H1 (cell line): ENCODE data around the gene UMAD1. TPM values are rescaled to one million over a fixed set of nuclear protein-coding genes. Genes with fewer than 3 reads are reported as not detected.
A peak's percentile ranks its signal among the peaks of the same experiment; 100 is the strongest.

Experiments used
- ATF2 ChIP-seq: IDR thresholded peaks from 2 replicates; pipeline ENCODE4 v1.6.1; 2012; ENCODE audit warnings: low read length, inconsistent platforms
- BACH1 ChIP-seq: IDR thresholded peaks from 2 replicates; pipeline ENCODE4 v1.6.1; 2012; ENCODE audit warnings: low read length, improper control_type of control experiment
- CHD2 ChIP-seq: IDR thresholded peaks from 2 replicates; pipeline ENCODE4 v1.6.1; 2012; ENCODE audit warnings: low read length, improper control_type of control experiment
- CREB1 ChIP-seq: IDR thresholded peaks from 2 replicates; pipeline ENCODE4 v1.6.1; 2012; ENCODE audit warnings: inconsistent platforms
- CTCF ChIP-seq, 3 experiments: IDR thresholded peaks; 1 replicate in 2 of 3; 2 replicates in 1 of 3; pipeline versions ENCODE4 v1.5.1 to v1.6.1; 2011; ENCODE audit warnings: low read length in 3 of 3, mild to moderate bottlenecking in 3 of 3, inconsistent platforms in 2 of 3, low read depth in 1 of 3, moderate library complexity in 1 of 3; ENCODE audit not compliant: insufficient read depth in 1 of 3; ENCODE audit errors: control extremely low read depth in 1 of 3
- EGR1 ChIP-seq: IDR thresholded peaks from 2 replicates; pipeline ENCODE4 v1.6.1; 2011; ENCODE audit warnings: low read depth, low read length, borderline replicate concordance
- EP300 ChIP-seq, 2 experiments: IDR thresholded peaks; 1 replicate in 1 of 2; 2 replicates in 1 of 2; pipeline ENCODE4 v1.6.1; 2011 to 2012; ENCODE audit warnings: low read depth in 2 of 2, low read length in 2 of 2, mild to moderate bottlenecking in 2 of 2, borderline replicate concordance in 1 of 2, inconsistent platforms in 1 of 2, moderate library complexity in 1 of 2
- GABPA ChIP-seq: IDR thresholded peaks from 2 replicates; pipeline ENCODE4 v1.6.1; 2011; ENCODE audit warnings: mild to moderate bottlenecking, low read length, moderate library complexity, borderline replicate concordance; ENCODE audit not compliant: insufficient read depth
- JUN ChIP-seq: IDR thresholded peaks from 2 replicates; pipeline ENCODE4 v1.6.1; 2011; ENCODE audit warnings: low read depth, mild to moderate bottlenecking, improper control_type of control experiment, low read length
- JUND ChIP-seq: IDR thresholded peaks from 2 replicates; pipeline ENCODE4 v1.6.1; 2011; ENCODE audit warnings: mild to moderate bottlenecking, improper control_type of control experiment, low read length
- KDM5A ChIP-seq: fragments of 200-600 bp; IDR thresholded peaks from 2 replicates; pipeline ENCODE4 v1.7.1; 2012; ENCODE audit warnings: mild to moderate bottlenecking, low read length, inconsistent platforms, mixed read lengths
- PHF8 ChIP-seq: fragments of 200-600 bp; sonication (generic); conservative IDR thresholded peaks from 2 replicates; pipeline ENCODE4 v1.7.1; 2012; ENCODE audit warnings: low read depth, mild to moderate bottlenecking, inconsistent platforms, low read length, moderate library complexity
- POLR2A ChIP-seq, 2 experiments: IDR thresholded peaks; 1 replicate in 1 of 2; 2 replicates in 1 of 2; pipeline ENCODE4 v1.6.1; 2011; ENCODE audit warnings: low read depth in 2 of 2, low read length in 2 of 2, mild to moderate bottlenecking in 2 of 2; ENCODE audit errors: control extremely low read depth in 1 of 2
- RNF2 ChIP-seq: fragments of 200-900, 300-1000 bp; sonication (generic); IDR thresholded peaks from 2 replicates; pipeline ENCODE4 v1.7.1; 2016; ENCODE audit warnings: borderline replicate concordance, low read depth, mild to moderate bottlenecking, antibody characterized with exemption, low read length; ENCODE audit not compliant: poor library complexity, severe bottlenecking; ENCODE audit errors: missing control alignments
- SAP30 ChIP-seq: fragments of 300-600 bp; sonication (generic); IDR thresholded peaks from 2 replicates; pipeline ENCODE4 v1.7.1; 2012; ENCODE audit warnings: low read length, moderate library complexity, mild to moderate bottlenecking, inconsistent platforms; ENCODE audit not compliant: insufficient read depth, insufficient replicate concordance
- SP1 ChIP-seq: IDR thresholded peaks from 2 replicates; pipeline ENCODE4 v1.6.1; 2011; ENCODE audit warnings: low read depth, low read length
- SUZ12 ChIP-seq: fragments of 200-600 bp; sonication (generic); IDR thresholded peaks from 2 replicates; pipeline ENCODE4 v1.6.1; 2012; ENCODE audit warnings: mild to moderate bottlenecking, inconsistent platforms, low read length, moderate library complexity, mixed read lengths
- polyA plus RNA-seq, 7 experiments: library from polyadenylated mRNA; depleted of rRNA in 3 of 7; stranded (reverse) in 5 of 7; unstranded in 2 of 7; fragments of >200 nt in 5 of 7; fragments of 200-250 nt in 2 of 7; gene quantifications; 1 replicate in 5 of 7; 2 replicates in 1 of 7; 4 replicates in 1 of 7; pipeline versions ENCODE4 v1.2.1 to v1.2.3, GENCODE V29; 2011 to 2013; ENCODE audit warnings: missing spikeins in 2 of 7, mixed read lengths in 2 of 7
- total RNA-seq: library from RNA; stranded (reverse); fragmentation: NEBNext Ultra II Directional; extraction: Animal tissue kit (Norgen Biotek cat#: 25700); gene quantifications from 2 replicates; pipeline ENCODE4 v1.2.1, GENCODE V29; 2021
- TF ChIP-seq, protein P1 (sequence below): IDR thresholded peaks from 2 replicates; pipeline ENCODE4 v1.6.1; 2012; ENCODE audit warnings: inconsistent platforms

The UMAD1 gene
- total and polyA plus RNA-seq, 2 of the 8 experiments (the other 6 are each of a cell fraction or from before 2014, with no cell fraction given), result 10.4 to 12.3 TPM

DNA sequence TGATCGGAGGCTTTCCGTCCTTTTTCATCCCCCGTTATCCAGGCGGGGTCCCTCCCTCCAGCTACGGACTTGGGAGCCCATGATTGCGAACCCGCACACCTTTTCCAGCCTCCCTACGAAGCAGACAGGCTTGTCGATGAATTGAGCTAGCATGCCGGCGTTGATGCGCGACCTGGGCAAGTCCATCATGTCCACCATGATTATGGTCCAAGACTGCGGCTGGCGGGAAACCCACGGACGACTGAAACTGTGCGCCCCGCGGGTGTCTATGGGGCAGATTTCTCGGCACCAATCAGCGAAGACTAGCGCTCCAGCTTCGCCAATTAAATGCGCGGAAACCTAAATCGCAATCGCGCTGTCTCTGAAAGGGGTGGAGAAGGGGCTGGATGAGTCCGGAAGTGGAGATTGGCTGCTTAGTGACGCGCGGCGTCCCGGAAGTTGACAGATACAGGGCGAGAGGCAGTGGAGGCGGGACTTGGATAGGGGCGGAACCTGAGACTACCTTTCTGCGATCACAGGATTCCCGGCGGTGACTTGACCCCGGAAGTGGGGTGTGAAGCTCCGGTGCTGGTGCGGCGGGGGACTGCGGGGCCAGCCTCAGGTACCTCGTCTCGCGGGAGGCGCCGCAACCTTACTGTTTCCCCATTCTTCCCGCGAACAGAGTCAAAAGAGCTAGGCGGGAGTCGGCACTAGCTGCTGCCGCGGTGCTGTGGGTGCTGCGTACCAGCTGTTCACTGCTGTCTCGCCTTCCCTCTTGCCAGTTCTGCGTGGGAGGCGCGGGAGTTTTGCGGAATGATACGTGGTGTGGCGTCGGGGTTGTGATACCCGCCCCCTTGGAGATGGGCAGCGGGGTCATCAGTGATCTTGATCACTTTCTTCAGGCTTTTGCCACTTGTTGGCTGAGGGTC lies at the start of gene UMAD1 (continued):
- TF ChIP-seq SUZ12 (no peak), GABPA (peak; percentile 89), ATF2 (peak; percentile 47; the same call in 1 of the 2 replicates), POLR2A (IDR thresholded peaks at IDR 0.05; ENCODE audit: control extremely low read depth in 1 of 2, low read depth in 2 of 2, low read length in 2 of 2) (peak; percentile 66 to 92), RNF2 (no peak), KDM5A (peak; percentile 65; the same call in 1 of the 2 replicates), BACH1 (peak; percentile 28; the same call in 1 of the 2 replicates), JUN (no peak), CHD2 (peak; percentile 92), EP300 (IDR thresholded peaks at IDR 0.05; ENCODE audit: borderline replicate concordance in 1 of 2, low read depth in 2 of 2, low read length in 2 of 2) (no peak), SP1 (peak; percentile 74), CREB1 (peak; percentile 84), EGR1 (no peak), SAP30 (peak; percentile 79), JUND (no peak), CTCF (IDR thresholded peaks at IDR 0.05; ENCODE audit: control extremely low read depth in 1 of 3, insufficient read depth in 1 of 3, low read depth in 1 of 3, low read length in 3 of 3) (no peak), PHF8 (peak; percentile 90)
- TF ChIP-seq, protein P1, sequence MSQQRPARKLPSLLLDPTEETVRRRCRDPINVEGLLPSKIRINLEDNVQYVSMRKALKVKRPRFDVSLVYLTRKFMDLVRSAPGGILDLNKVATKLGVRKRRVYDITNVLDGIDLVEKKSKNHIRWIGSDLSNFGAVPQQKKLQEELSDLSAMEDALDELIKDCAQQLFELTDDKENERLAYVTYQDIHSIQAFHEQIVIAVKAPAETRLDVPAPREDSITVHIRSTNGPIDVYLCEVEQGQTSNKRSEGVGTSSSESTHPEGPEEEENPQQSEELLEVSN, result peak; percentile 84
